ENCODE results near the gene NXPH3.

- TF ChIP-seq, protein P1, sequence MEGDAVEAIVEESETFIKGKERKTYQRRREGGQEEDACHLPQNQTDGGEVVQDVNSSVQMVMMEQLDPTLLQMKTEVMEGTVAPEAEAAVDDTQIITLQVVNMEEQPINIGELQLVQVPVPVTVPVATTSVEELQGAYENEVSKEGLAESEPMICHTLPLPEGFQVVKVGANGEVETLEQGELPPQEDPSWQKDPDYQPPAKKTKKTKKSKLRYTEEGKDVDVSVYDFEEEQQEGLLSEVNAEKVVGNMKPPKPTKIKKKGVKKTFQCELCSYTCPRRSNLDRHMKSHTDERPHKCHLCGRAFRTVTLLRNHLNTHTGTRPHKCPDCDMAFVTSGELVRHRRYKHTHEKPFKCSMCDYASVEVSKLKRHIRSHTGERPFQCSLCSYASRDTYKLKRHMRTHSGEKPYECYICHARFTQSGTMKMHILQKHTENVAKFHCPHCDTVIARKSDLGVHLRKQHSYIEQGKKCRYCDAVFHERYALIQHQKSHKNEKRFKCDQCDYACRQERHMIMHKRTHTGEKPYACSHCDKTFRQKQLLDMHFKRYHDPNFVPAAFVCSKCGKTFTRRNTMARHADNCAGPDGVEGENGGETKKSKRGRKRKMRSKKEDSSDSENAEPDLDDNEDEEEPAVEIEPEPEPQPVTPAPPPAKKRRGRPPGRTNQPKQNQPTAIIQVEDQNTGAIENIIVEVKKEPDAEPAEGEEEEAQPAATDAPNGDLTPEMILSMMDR (IDR thresholded peaks at IDR 0.05), result no peak
- TF ChIP-seq EP300 (IDR thresholded peaks at IDR 0.05) (no peak), POLR2A (IDR thresholded peaks at IDR 0.05) (no peak)
These were observed 11.0 kb upstream of the NXPH3 start for GRCh38 chr17:49564638-49565037.
